ENCODE data around the gene SLIT2.

SLIT2 gene, protein sequence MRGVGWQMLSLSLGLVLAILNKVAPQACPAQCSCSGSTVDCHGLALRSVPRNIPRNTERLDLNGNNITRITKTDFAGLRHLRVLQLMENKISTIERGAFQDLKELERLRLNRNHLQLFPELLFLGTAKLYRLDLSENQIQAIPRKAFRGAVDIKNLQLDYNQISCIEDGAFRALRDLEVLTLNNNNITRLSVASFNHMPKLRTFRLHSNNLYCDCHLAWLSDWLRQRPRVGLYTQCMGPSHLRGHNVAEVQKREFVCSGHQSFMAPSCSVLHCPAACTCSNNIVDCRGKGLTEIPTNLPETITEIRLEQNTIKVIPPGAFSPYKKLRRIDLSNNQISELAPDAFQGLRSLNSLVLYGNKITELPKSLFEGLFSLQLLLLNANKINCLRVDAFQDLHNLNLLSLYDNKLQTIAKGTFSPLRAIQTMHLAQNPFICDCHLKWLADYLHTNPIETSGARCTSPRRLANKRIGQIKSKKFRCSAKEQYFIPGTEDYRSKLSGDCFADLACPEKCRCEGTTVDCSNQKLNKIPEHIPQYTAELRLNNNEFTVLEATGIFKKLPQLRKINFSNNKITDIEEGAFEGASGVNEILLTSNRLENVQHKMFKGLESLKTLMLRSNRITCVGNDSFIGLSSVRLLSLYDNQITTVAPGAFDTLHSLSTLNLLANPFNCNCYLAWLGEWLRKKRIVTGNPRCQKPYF (N-terminal part only)

DNA sequence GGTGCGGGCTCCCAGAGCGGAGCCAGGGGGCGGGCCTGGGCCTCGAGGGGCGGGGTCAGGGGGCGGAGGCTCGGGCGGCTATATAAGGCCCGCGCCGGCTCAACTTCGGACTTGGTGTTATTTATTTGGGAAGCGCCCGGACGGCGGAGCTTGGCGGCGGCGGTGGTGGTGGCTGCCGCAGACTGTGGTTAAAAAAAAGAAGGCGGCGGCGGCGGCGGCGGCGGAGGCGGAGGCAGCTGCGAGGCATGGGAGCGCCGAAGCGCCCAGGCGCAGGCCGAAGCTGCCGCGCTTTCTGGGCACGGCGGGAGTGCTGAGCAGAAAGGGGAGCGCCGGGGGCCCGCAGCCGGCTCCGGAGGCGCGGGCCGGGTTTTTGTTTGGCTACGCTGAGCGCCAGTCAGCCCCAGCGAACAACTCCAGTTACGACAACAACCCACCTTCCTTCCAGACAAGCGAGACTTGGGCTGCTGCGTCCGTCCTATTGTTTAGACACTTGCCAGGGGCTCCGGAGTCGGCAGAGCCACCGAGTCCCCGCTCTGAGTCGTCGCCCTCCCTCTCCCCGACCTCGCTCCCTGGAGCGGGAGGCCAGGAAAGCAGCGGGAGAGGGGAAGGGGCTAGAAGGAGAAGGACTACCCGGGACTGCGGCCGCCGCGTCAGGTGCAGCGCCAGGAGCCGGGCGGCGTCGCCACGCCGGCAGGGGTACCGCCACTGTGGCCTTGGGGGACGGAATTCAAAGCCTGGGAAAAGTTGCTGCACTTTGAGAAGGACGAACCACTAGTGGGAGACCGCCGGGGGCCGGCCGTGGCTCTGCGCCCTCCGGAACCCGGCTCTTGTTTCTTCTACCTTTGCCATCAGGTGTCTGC is at the start of gene SLIT2:
SLIT2 (plus strand) TSS at position 110 of the 860 bp plus-strand sequence. CDS start 1,911 bp downstream, outside the sequence.
- DNase-seq (ENCODE audit: low read depth) = no peak

DNA sequence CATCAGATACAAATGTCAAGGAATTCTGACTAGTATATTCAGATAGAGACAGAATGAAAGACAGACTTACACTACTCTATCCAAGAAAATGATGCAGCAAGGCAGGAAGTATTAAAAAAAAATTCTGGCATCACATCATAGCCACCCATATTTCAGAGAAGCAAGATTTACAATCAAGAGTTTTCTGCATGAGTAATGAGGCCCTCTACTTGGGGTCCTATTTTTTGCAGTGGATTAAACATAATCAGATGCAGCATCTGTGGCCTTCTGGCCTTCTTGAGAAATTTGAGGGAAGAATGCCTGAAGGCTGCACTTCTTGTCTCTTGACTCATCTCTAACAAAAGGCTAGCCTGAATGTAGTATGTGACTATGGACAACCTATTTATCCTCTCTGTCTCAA is 48.2 kb upstream of the SLIT2 start:
- DNase-seq (ENCODE audit: low read depth) = peak; percentile 70

DNA sequence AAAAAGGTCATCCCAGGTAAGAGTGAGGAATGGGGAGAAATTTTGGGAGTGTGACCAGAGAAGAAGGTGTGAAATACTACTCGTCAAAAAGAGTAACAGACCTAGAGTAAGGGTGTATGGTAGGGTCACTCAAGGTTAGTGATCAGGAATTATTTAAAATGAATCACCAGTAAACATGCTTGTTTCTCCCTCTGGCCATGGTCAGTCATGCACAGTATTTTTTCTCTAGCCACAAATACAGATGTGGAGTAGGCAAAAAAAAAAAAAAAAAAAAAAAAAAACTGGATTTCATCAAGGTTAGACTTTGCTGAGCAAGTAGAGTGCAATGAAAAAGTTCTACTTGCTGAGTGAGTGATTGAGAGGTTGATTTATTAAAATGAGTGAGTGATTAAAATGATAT is 34.2 kb upstream of the SLIT2 start:
- no peak for DNase-seq (ENCODE audit: low read depth)

DNA sequence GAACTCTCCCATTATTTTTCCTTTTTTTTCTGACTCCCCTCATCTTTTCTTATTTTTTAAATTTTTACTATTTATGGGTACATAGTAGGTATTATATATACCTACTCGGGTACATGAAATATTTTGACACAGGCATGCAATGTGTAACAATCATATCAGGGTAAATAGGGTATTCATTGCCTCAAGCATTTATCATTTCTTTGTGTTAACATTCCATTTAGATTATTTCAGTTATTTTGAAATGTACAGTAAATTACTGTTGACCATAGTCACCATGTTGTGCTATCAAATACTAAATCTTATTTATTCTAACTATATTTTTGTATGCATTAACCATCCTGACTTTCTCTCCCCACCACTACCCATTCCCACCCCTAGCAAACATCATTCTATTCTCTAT is 33.8 kb upstream of the SLIT2 start:
- DNase-seq (ENCODE audit: low read depth) = no peak

DNA sequence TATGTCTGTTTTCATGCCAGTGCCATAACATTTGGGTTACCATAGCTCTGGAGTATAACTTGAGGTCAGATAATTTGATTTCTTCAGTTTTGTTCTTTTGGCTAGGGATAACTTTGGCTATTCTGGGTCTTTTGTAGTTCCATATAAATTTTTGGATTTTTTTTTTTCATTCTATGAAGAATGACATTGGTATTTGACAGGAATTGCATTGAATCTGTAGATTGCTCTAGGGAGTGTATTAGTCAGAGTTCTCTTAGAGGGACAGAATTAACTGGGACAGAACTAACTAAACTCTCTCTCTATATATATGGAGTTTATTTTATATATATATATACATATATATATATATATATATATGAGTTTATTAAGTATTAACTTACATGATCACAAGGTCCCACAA is 32.2 kb upstream of the SLIT2 start:
- DNase-seq (ENCODE audit: low read depth) = no peak

DNA sequence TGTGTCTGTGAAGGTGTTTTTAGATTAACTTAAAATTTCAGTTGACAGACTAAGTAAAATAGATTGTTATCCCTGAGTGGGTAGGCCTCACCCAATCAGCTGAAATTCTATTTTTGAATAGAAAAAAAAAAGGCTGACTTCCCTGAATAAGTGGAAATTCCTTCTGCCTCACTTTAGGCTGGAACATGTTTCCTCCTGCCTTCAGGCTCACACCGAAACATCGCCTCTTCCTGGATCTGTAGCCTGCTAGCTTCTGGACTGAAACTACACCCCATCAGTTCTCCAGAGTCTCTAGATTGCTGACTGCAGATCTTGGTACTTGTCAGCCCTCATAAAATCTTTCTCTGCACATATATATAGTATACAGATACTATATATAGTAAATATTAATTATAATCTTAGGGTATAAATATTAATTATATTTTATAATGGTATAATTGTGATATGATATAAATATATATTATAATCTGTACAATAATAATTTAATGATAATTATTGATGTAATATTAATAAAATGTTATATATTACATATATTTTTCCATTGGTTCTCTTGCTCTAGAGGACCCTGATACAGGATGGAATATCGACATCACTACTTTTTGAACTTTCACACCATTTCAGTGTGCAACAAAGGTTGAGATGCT is 13.7 kb upstream of the SLIT2 start:
- no peak for DNase-seq (ENCODE audit: low read depth)

DNA sequence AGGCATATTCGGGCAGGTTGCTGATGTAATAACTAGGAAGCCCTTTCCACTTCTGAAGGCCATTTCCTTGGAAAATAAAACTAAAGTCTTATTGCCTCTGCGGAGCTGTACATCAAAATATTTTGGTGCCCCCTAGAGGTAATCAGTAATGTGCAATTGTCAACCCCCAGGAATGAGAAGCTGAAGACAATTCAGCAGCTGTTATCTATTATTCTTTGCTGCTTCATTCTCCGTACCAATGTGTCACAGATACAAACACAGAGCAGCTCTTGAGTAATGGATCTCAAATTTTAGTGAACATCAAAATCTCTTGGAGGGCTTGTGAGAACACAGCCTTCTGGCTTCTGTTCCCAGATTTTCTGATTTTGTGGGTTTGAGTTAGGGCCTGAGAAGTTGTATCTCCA is 3.5 kb upstream of the SLIT2 start:
- peak; percentile 49 for DNase-seq (ENCODE audit: low read depth)

DNA sequence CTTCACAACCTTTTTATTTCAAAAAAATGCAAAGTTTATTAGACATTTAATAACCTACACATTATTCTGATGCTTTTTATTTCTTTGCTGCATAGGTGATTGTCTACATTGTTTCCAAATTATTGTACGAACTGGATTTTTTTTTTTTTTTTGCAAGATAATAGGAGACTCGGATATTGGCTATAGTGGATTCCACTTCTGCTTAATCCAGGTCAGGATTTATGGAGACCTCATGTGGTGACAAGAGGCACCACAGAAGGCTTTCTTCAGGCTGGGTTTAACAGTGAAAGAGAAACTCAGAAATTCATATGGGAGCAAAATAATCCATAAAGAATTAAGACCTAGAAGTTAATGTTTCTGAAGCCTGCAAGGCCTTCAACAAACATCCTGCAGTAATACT is 2.4 kb upstream of the SLIT2 start:
- DNase-seq (ENCODE audit: low read depth) = no peak

DNA sequence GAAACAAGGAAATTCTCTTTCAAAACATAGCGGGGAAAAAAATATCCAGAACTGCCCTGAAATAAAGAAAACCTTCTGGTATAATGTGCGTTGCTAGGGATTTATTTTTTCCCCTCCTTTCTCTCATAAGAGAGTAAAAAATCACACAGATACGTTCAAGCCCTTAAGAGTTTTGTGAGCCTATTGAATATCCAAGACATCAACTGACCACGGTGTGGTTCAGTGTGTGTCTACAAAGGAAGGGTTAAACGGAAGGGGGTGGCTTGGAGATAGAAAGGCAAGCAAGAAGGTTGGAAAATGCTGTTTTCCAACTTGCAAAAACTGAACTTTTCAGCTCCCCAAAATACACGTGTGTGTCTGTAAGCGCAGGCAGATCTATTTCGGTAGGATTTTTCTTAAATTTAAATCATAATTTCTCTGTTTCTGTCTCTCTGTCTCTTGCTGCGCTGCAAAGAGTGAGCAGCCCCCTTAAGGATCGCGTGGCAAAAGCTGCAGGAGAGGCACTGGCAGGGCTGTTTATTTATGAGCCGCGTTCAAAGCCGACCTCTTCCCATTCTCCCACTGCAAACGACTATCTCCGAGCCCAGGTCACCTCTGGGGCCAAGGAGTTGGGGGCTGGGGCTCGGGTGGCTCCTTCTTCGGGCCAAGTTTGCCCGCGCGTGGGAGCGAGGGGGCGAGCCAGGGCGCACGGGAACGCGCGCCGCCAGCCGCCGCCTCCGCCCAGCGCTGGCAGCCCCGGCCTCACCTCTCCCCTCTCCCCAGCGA is 492 bp upstream of the SLIT2 start:
- DNase-seq (ENCODE audit: low read depth) = no peak

DNA sequence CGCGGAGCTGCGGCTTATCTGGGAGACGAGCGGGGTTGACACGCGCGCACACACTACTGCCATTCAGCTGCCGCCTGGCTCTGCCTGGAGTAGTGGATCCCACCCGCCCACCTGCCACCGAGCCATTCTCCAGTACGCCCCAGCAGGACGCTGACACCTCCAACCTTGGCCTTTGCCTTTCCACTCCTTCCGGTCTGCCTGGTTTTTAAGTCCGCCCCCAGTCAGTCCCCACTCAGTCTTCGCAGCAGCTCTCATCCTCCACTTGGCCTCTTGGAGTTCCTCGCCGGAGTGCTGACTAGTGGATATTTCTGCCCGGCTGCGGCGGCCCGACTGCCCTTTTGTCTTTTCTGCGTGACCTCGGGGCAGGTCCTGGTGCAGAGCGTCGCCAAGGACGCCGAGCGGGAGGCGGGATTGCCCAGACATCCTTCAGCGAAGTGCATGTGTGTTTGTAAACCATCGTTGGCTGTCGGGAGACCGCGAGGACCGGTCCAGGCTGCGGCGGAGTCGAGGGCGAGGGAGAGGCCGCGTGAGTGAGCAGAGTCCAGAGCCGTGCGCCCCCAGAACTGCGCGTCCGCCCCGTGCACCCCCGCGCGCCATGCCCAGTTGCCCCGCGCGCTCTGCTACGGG is 1.1 kb downstream of the SLIT2 start:
- DNase-seq (ENCODE audit: low read depth) = no peak

DNA sequence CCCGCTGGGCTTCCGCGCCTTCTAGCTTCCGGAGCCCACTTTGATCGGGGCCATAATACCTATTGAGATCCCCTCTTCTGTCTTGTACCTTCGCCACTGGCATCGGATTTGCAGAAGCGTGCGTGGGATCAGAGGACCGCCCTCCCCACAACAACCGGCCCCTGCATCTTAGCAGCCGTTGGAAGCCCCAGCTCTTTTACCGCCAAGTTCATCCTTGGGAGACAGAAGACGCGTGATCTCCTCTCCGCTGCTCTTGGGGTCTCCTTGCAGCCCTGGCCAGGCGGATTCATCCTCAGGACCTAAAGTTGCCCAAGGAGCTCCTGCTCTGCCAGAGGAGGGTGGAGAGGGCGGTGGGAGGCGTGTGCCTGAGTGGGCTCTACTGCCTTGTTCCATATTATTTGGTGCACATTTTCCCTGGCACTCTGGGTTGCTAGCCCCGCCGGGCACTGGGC is 1.6 kb downstream of the SLIT2 start:
- no peak for DNase-seq (ENCODE audit: low read depth)

DNA sequence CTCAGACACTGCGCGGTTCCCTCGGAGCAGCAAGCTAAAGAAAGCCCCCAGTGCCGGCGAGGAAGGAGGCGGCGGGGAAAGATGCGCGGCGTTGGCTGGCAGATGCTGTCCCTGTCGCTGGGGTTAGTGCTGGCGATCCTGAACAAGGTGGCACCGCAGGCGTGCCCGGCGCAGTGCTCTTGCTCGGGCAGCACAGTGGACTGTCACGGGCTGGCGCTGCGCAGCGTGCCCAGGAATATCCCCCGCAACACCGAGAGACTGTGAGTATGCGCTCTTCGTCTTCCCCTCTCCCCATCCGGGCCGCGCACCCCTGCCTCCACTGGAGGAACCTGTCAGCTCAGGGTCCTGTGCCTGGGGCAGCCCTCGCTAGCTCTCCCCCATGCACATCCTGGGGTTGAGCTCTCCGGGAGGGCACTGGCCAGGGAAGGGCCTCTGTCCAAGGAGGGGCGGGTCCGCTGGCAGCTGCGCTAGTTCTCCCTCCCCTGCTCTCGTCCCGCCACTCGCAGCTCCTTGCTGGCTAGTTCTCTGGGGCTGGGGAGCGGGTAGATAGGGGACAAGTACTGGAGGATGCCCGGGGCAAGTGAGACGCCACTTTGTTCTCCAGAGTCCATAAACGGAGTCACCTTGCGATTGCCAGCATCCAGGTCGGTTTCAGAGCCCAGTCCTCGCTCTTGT is 2.2 kb downstream of the SLIT2 start:
- DNase-seq (ENCODE audit: low read depth) = no peak

DNA sequence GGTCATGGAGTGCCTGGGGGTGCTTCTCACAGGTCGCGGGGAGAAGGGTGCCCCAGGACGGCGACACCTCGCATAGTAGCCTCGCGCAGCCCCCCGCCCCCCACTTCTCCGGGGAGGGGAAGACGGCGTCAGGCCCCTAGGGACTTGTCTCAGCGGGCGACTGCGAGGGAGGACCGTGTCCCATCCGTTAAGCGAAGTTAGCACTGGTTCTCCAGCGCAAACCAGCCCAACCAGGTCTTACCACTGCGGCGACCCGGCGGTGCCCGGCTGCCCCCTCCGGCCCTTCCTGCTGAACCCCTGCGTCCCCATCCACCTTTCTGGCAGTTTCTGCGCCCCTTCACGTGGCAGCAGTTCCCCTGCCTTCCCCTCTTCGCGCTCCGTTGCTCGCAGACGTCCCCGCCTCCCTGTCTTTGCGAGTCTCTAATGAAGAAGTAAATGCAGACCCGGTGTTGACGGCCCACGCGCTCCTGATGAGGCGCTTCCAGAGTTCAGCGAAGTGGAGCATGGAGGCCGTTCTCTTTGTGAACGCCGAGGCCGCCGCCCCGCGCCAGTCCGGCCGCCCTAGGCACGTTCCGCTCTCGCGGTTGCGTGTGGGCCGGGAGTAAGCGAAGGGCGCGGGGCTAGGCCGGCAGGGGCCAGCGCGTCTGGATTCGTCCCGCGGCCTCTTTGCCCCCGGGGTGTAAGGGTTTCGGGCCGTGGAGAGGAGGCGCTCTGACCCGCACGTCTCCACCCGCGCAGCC is 3.0 kb downstream of the SLIT2 start:
- DNase-seq (ENCODE audit: low read depth) = no peak

DNA sequence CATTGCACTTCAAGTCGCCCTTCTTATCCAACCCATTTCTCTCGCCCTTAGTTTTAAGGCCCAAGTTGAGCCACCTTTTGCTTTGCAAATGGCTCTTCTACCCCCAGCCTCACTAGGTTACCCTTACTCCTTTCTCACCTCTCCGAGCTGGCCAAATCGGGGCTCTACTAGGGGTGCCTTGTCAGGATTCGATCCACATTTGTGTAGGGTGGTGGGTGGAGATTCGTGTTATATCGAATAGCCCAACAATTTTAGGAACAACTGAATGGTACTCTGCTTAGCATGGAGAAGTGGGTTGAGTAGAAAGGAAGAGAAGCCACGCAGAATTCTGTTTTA is 3.5 kb downstream of the SLIT2 start:
- no peak for DNase-seq (ENCODE audit: low read depth)

DNA sequence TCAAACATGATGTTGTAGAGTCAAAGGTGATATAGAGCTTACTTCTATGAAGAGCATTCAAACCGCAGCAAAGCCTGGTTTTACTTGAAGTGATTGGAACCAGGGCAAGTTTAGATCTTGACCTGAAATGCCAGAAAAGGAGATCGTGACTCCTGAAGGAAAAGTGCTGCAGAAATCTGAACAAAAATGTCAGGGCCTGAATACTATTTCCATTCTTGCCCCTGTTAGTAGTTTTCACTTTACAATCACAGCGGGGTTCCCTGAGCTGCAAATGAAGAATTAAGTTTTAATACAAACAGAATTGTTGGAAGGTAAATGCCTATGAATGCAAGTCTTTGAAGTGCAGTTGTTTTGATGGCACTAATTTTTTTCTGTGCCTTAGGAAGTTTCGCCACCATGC is 4.1 kb downstream of the SLIT2 start:
- DNase-seq (ENCODE audit: low read depth) = no peak

DNA sequence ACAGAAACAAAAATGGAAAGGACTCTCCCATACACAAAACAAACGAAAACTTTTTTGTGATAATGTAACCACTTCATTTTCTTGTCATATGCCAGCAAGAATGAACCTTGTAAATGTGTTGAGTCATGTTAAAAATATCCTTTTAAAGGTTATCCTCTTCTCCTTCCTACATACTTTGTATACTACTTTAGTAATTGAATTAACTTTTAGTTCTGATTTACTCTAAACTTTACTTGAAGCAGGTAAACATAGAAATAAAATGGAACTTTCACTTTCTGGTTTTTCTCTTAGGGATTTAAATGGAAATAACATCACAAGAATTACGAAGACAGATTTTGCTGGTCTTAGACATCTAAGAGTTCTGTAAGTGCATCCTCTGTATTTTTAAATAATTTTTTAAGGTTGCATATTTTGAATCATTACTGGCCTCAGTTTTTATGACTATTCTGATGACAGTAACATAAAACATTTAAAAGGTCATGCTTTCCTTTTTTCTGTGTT is 4.7 kb downstream of the SLIT2 start:
- DNase-seq (ENCODE audit: low read depth) = no peak

DNA sequence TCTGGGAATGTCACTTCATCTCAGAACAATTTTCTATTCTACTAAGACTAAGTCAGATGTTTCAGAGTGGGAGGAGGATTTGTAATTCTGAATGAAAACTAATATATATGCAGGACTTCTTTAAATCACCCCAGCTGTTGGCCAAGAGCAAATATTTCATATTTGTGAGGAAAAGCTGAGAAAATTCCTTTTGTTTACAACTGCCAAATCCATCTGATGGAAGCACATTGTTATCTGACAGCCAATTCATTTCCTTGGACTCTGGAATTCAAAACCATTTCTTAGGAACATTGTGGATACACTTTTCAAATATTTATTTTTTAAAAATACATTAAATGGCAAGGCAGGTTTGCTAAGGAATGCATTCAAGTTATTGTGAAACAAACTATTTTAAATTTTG is 8.0 kb downstream of the SLIT2 start:
- no peak for DNase-seq (ENCODE audit: low read depth)

DNA sequence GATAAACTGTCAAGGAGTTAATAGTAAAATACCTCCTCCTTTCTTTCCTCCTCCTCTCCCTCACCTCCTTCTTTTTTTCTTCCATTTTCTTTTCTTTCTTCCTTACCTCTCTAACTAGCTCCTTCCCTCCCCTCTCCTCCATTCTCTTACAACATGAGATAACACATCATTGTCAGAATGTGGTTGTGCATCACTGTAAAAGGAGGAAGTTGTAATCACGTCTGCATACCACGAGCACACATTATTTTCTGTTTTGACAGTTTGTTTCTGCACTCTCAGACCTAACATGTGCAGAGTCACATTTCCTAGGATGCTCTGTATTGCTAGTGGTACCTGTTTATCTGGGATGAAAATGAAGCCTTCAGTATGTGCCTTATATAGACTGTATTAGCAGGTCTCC is 9.1 kb downstream of the SLIT2 start:
- DNase-seq (ENCODE audit: low read depth) = no peak

DNA sequence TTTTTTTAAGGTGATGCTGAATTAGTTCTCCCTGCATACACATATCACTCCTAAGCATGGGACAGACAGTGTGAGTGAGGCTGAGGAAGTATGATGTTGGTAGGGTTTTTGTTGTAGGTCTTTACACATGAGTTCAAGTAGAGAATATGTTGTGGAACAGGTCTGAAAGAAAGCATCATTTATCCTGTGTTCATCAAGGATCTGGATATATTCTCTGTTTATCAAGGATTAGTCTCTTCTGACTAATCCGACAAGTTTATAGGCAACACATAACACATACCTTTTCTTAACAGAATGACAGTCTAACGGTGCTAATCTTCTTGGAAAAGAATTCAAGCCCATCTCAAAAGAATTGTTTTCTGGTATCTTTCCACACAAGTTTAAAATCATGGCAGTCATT is 10.5 kb downstream of the SLIT2 start:
- no peak for DNase-seq (ENCODE audit: low read depth)

DNA sequence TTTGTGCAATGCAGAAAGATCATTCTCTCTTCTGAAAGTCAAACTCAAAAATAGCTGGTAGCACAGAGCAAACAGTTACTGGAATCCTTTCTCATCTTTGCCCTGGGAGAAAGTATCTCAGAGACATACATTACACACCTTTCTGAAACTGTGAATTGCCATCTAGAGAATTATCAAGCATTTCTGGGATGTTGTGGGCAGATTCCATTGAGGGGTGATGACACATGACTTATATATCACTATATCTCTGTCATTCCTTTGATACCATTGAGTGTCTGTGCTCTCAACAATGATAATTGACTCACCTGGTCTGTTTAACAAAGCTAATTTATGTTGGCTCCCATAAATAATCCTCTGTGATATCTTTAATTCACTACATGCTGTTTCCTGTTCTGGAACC is 13.0 kb downstream of the SLIT2 start:
- DNase-seq (ENCODE audit: low read depth) = no peak
